Measurements from ENCODE around the gene SIGLEC8.
"Not testable (repeated sequence)": the region's sequence is repeated elsewhere in the genome, so short reads cannot be mapped to it uniquely, and the experiment has no call there.

Gene SIGLEC8

GRCh38 chr19:51458051-51458645 is at the start of gene SIGLEC8:
Gene SIGLEC8 (minus strand): TSS chr19:51458454. CDS start chr19:51458387, 67 bp downstream.
- no peak for ATAC-seq

GRCh38 chr19:51507640-51508058 is 49.4 kb upstream of the SIGLEC8 start:
- no peak for ATAC-seq

GRCh38 chr19:51507192-51507591 is 48.9 kb upstream of the SIGLEC8 start:
- ATAC-seq: no peak

DNA sequence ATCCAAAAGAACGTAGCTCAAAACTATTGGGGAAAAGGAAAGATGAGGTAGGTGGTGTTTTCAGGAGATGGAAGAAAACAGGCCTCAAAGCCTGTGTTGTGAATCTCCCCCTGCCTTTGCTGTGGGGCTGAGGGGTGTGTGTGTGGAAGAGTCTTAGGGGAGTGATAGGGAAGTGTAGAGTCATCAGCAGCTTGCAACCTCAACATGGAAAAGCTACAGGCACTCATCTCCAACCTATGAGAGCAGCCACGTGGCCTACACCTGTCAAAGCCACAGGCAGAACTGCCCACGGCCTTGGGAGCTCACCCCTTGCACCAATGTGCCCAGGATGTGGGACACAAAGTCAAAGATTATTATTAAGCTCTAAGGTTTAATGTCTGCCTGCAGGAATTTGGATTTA is 47.6 kb upstream of the SIGLEC8 start:
- no peak for ATAC-seq

DNA sequence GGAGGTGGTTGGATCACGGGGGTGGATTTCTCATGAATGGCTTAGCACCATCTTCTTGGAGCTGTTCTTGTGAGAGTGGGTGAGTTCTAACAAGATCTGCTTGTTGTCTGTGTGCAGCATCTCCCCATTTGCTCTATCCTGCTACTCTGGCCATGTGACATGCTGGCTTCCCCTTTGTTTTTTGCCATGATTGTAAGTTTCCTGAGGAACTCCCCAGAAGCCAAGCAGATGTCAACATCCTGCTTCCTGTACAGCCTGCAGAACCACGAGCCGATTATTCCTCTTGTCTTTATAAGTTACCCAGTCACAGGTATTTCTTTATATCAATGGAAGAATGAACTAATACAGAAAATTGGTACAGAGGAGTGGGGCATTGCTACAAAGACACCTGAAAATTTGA is 45.6 kb upstream of the SIGLEC8 start:
- ATAC-seq: no peak

- no peak for ATAC-seq
Observed at GRCh38 chr19:51503286-51503817, 45.1 kb upstream of the SIGLEC8 start.

- peak in 1 of 2 donors; percentile 55 for ATAC-seq
Observed at GRCh38 chr19:51501594-51502263, 43.5 kb upstream of the SIGLEC8 start, which contains the start of gene SIGLEC12. Gene SIGLEC12 (minus strand): TSS chr19:51501800. CDS start chr19:51501733, 67 bp downstream.

DNA sequence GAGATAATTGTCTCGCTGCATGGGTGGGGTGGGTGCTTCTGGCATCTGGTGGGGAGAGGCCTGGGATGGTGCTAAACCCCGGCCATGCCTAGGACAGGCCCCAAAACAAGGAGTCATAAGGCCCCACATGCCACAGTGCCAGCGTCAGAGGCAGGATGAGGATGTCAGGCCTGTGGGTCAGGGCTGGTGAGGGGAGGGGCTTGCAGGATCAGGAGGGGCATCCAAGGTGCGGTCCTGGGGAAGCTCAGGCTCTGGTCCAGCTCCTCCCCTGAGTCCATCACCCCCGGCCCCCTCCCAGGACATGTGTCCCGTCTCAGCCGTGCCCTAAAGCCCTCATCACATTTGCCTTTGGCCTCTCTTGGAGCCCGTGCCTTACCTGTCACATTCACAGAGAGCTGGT is 42.7 kb upstream of the SIGLEC8 start:
- ATAC-seq: not testable (repeated sequence)

DNA sequence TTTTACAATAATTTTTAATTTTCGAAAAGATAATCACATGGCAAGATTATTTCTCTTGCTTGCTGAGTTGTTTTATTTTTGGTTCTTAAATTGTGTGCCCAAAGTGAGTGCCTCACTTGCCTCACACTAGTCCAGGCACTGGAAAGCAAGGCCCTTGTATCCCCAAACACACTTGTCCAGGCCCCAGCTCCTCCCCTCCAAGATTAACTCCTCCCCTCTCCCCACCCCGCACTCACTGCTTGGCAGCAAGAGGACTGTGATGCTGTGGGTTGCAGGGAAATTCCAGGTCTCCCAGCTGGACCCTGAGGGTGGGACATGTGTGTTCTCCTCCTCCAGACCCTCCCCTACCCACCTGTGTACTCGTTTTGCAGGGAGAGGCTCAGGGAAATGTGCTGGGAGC is 39.4 kb upstream of the SIGLEC8 start:
- ATAC-seq: no peak

- no peak for ATAC-seq
Observed at GRCh38 chr19:51493776-51494175, 35.5 kb upstream of the SIGLEC8 start.

- no peak for ATAC-seq
Observed at GRCh38 chr19:51491586-51491985, 33.3 kb upstream of the SIGLEC8 start.

DNA sequence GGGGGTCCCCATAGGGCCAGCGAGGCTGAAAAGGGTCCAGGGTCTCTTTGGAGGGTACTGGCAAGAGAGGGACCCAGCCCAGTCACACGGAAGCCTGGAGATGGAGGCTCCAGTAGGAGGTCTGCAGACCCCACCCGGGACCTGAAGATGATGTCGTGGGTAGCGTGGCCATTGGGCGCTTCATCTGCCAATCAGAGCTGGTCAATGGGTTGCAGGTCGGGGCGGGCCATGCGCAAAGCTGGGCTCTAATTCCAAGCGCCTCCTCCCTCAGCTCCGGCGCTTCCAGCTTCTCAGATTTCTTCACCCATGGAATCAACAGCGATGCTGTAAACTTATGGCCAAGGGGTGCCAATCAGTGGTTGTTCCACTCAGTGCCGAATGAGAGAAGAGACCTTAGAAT is 32.4 kb upstream of the SIGLEC8 start:
- no peak for ATAC-seq

GRCh38 chr19:51489113-51489512 is 30.9 kb upstream of the SIGLEC8 start:
- peak; percentile 75 to 87 for ATAC-seq

DNA sequence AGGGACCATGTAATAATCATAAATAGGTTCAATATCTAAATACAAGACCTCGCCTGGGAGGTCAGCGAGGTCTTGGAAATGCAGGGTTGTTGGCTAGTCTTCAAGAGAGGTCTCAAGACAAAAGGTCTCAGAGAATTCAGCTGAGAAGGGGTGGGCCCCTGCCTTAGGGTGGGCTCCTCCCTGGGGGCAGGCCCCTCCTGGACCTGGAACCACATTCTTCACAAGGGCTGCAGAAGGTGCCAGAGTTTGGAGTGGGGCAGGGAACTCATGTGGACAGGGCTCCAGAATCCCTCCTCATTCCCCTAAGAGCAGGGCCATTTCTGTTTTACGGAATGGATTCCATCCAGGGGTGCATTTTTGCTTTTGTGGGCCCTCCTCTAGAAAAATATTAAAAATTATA is 30.2 kb upstream of the SIGLEC8 start:
- ATAC-seq: no peak

DNA sequence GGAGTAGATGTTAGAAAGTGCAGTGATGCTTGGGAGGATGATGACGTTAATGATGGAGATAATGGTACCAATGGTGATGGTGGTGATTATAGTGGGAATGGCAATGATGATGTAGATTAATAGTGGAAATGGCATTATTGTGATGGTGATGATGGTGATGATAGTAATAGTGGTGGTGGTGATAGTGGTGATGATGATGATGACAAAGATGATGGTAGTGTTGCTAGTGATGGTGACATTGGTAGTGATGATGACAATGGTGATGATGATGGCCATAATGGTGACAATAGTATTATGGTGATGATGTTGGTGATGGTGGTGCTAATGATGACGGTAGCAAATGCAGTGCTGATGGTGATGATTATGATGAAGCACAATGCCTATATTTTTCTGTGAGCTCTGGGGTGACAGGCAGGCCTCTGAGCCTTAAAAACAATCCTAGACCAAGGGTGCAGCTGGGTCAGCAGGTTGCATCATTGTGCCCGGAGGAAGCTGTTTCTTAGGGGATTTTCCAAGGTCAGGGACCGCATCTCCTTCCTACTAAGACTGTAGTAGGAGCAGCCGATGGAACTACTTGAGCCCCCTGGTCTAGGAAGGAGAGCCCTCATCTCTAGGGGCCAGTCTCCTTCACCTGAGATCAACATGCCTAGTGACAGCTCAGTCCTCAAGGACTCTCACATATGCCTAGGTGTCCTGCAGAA is 27.9 kb upstream of the SIGLEC8 start:
- ATAC-seq: no peak

DNA sequence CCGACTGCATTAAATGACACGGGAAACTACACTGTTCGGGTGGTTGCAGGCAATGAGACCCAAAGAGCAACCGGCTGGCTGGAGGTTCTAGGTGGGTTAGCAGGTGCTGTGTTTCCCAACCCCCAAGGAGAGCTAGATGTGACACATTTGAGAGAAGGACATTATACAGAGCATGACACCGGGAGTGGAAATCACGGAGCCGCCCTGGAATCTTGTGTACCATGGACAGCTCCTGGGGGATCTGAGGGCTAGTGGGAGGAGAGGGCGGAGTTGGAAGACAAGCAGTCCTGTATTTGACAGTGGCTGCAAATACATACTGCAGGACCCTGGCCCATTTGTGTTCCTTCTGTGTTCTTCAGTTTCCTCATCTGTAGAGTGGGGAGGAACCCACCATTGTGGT is 22.3 kb upstream of the SIGLEC8 start:
- ATAC-seq: no peak

GRCh38 chr19:51479531-51480331 is 21.5 kb upstream of the SIGLEC8 start:
- peak; percentile 56 to 87 for ATAC-seq

- no peak for ATAC-seq
Observed at GRCh38 chr19:51478381-51479234, 20.4 kb upstream of the SIGLEC8 start, which contains the start of gene CEACAM18. Gene CEACAM18 (plus strand): TSS chr19:51478539.

DNA sequence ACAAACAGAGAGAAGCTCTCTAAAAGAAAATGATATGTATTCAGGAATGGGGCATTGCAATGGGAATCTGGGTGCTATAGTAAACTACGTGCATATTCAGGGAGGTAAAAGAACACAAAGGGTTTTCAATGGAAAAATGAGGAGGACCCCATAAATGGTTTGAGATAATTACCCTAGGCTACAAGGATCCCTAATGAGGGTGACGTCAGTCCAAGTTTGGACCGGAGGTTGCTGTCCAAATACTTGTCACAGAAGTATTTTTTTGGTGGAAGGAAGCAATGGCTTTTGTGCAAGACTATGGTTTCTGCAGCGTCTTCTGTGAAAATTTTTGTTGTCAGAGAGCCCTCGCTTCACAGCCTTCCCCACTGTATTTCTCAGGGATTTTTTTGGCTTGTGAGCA is 19.1 kb upstream of the SIGLEC8 start:
- no peak for ATAC-seq

- ATAC-seq: no peak
Observed at GRCh38 chr19:51476164-51476563, 17.9 kb upstream of the SIGLEC8 start.

GRCh38 chr19:51473009-51473707 is 14.9 kb upstream of the SIGLEC8 start:
- peak; percentile 78 to 79 for ATAC-seq

All from activated CD4-positive, CD25-positive, alpha-beta regulatory T cell treated with anti-CD3 and anti-CD28 coated beads, Interleukin-2, amount 50 U/mL, for 24 hours (primary cell).